Cardiac septum (tissue), 1 donor: Measurements from ENCODE around the gene LARP1. TPM values are rescaled to one million over a fixed set of nuclear protein-coding genes. Genes with fewer than 3 reads are reported as not detected.
"Not testable (repeated sequence)": the region's sequence is repeated elsewhere in the genome, so short reads cannot be mapped to it uniquely, and the experiment has no call there.

ENCODE experiments used
- DNase-seq: peaks from one replicate; pipeline ENCODE4 v3.0.0-alpha.2; 2020; ENCODE audit warnings: low spot score
- intact Hi-C: fragments of 100-400 bp; cut with DNase I; formaldehyde crosslinking; loops from one replicate; pipeline ENCODE4 v1.14.0; 2022
- total RNA-seq: library from RNA; stranded (reverse); fragmentation: NEBNext Ultra II Directional; extraction: Animal tissue kit (Norgen Biotek cat#: 25700); gene quantifications from one replicate; pipeline ENCODE4 v1.2.1, GENCODE V29; 2021
- donor health status: DM: no; HTN: no; CAD: no.

The LARP1 gene
- total RNA-seq, 1 donor from 2014 or later = 160 TPM

DNA sequence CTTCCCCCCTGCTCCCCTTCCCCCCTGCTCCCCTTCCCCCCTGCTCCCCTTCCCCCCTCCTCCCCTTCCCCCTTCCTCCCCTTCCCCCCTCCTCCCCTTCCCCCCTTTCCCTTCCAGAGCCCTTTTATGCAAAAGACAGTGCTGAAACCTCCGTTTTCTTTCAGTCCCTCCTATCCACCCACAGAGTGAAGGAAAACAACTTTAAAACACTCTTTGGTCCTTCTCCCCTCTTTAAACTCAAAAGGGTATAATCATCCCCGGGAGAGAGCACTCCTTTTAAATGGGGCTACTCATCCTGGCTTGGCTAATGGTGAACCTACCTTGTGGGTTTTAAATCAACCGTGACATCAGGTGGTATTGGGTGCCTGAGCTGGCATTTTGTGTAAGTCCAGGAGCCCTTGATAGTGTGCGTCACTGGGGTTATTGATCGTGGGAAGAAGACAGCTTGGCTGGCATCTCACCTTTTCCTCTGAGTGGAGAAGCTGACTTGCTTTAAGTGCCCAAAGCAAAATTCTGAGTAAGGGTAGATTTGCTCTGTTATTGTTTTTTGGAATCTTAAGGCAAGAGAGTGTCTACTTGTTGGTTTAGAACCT is 2.7 kb downstream of the LARP1 start:
- intact Hi-C loops = loop anchor here (2.0 to 5.0 kb wide), 2 partner anchors 54 to 101 kb away; partner anchors contain the start of gene CNOT8
- DNase-seq = no peak

DNA sequence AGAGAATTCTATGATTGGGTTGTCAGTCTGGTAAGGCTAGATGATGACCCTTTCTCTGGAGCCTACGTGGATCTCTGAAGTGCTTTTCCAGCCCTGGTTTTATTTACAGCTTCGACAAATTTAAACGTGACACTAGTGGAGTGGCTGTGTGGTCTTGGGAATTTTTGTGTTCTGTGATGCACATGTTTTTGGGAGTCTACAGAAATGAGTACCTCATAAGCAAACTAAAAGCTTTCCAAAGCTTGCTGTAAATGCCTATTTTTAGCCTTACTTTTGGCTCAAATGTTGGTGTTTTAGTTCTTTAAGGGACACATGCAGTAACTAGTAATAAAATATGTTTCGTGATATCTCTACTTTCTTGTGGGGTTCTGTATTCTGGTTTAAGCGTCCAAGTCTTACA is 3.3 kb downstream of the LARP1 start:
- intact Hi-C loops = loop anchor here (5.0 kb wide), 1 partner anchor 54 kb away; no protein-coding TSS in a partner anchor
- DNase-seq = no peak

DNA sequence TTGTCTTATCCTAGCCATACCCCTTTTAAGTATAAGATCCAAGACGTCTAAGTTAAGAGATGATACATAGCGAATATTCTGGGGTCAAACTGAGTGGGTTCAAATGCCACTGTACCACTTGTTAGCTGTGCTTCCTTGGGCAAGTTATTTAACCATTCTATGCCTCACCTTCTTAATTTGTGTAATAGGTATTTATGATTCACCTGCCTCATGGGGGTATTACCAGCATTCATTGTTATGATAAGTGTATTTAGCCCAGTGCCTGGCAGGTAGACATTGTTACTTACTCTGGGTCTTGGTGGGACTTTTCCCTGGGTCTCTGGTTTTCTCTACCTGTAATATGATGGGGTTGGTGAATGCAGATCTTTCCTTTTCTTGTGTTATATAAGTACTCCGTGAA is 3.8 kb downstream of the LARP1 start:
- intact Hi-C loops = loop anchor here (5.0 kb wide), 1 partner anchor 53 kb away; no protein-coding TSS in a partner anchor
- DNase-seq = no peak

DNA sequence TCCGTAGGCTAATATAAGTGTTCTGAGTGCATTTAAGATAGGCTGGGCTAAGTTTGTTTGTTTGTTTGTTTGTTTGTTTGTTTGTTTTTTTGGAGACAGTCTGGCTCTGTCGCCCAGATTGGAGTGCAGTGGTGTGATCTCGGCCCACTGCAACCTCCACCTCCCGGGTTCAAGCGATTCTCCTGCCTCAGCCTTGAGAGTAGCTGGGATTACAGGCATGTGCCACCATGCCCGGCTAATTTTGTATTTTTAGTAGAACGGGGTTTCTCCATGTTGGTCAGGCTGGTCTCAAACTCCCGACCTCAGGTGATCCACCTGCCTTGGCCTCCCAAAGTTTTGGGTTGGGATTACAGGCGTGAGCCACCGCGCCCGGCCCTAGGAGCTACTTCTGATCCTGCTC is 4.7 kb downstream of the LARP1 start:
- intact Hi-C loops = loop anchor here (5.0 kb wide), 1 partner anchor 52 kb away; no protein-coding TSS in a partner anchor
- not testable (repeated sequence) for DNase-seq

DNA sequence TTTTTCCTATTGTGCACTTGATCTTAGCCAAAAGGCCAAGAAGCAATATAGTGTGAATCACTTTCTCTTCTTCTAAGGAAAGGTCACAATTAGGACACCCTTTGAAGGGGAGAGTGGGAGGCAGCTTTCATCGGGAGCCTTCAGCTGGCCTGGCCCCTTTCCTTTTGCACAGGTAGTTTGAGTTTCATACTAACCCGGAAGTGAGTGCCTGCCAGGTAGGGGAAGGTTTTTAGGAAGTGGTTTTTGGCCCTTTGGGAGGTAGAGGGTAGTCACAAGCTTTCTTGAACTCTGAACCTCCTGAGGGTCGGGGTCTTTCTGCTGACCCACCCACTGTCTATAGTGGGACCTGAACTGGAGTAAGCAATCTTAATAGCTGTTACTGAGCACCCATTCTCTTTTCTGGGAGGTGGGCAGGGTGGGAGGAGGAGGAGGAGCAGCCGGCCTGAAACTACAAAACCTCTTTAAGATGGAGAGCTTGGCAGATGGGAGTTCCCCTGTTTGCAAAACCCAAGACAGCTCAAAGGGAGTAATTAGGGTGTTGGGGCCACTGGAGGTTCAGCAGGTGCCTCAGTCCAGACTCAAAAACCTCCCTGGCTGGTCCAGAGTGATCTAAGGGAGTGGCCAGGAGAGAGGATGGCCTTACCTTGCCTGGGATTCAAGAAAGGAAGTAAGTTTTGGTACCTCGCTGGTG is 6.0 kb downstream of the LARP1 start:
- no peak for DNase-seq
- intact Hi-C loops = no loop called here

DNA sequence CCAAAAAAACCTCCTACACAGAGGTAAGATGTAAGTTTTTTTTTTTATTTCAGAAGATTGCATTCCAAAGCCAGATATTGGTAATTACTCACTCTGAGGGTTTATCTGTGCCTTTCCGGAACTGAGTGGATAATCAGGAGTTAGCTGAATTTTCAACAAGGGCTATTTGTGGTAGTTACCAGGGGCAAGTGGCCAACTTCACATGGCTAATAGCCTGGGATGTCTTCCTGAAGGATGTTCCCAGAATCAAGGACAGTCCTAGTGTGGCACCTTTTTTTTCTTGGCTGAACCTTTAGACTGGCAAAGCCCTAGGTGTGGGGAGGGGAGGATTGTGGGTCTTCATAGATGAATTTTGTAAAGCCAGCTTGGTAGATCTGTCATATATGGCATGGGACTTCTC is 7.1 kb downstream of the LARP1 start:
- DNase-seq = no peak
- intact Hi-C loops = no loop called here

DNA sequence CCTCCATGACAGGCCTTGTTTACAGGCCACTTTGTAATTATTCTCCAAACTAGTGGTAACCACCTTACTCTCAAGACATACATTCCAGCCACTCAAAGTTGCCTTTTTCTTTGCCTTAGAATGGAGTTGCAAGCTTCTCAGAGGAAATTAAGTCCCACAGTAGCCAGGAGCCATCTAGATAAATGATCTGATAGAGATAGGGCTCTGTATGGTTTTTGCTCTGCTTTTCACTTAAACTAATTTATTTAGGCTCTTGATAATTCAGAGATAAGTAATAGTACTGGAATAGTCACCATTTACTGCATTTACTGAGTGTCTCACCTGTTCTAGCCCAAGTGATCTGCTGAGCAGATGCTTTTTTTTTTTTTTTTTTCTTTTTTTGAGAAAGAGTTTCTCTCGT is 7.5 kb downstream of the LARP1 start:
- no peak for DNase-seq
- intact Hi-C loops = no loop called here

DNA sequence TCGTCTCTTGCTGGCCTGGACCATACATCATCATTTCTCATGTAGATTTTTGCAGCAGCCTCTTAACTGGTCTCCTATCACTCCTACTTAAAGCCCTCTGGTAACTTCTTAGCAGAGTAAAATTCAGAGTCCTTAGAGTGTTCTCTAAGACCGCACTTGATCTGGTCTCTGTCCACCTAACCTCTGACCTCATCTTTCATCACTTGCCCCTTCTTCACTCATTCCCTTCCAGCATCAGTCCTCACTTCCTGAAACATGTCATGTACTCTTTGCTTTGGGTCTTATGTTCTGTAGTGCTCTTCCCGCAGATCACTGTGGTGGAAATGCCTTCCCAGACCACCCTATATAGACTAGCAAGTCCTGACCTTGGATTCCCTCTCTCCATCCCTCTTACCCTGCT is 9.8 kb downstream of the LARP1 start:
- no peak for DNase-seq
- intact Hi-C loops = loop anchor here (5.0 kb wide), 1 partner anchor 37 kb away; no protein-coding TSS in a partner anchor

DNA sequence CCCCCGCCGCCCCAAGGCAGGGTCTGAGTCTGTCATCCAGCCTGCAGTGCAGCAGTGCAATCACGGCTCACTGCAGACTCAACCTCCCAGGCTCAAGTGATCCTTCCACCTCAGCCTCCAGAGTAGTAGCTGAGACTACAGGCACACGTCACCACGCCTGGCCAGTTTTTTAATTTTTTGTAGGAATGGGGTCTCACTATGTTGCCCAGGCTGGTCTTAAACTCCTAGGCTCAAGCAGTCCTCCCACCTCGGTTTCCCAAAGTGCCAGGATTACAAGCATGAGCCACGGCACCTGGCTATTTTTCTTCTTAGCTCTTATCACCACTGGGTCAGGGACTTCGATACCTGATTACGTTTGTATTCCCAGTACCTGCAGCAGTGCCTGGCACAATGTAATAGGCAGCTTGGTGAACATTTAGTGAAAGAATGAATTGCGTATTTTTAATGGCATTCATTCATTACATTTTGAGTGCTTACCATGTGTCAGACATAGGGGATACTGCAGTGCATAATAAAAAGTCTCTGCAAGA is 10.3 kb downstream of the LARP1 start:
- intact Hi-C loops = loop anchor here (5.0 kb wide), 1 partner anchor 37 kb away; no protein-coding TSS in a partner anchor
- no peak for DNase-seq

DNA sequence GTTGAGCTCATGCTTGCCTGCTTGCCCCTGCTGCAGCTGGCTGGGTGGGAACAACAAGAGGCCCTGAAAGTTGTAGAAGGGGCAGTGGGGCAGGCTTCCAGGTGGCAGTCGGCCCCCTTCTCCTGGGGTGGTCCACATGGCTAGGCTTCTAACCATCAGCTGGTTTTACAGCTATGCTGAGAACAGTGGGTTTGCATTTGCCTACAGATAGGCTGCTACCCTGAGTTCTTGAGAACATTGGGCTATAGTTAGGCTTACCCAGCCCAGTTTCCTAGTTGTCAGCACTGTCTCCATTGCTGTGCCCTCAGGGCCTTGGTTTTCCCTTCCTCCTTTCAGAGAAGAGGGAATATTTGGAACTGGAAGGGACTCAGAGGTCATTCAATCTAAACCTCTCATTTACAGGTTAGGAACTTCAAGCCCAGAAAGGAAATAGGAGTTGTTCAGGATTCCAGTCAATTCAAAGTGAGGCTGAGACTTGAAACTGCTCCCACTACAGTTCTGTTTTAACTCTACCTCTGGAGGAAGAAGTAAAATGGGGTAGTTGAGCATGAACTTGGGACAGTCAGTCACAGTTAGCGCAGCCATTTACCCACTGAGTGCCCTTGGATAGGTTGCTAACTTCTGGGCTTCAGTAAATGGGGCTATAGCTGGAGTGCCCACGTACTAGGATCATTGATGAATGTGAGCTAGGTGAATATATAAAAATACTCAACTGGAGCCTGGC is 11.5 kb downstream of the LARP1 start:
- DNase-seq = no peak
- intact Hi-C loops = loop anchor here (5.0 kb wide), 1 partner anchor 36 kb away; no protein-coding TSS in a partner anchor

DNA sequence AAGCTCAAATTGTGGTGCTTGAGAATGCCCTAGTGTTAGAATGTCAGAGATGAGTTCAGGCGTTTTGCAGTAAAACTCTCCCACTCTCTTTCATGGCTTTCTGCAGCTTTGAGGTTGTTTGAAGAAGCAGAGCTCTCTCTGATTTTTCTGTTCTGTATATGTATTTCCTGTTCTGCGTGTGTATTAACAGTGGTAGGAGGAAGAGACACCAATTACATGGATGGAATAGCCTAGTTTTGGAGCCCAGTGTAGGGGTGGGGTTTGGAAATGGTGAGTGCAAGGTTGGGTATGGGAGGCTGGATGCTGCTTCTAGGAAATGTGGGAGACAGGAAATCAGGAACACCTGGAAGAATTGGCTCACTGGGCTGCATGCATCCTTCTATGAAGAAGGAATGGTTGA is 12.4 kb downstream of the LARP1 start:
- no peak for DNase-seq
- intact Hi-C loops = loop anchor here (5.0 kb wide), 1 partner anchor 35 kb away; no protein-coding TSS in a partner anchor

DNA sequence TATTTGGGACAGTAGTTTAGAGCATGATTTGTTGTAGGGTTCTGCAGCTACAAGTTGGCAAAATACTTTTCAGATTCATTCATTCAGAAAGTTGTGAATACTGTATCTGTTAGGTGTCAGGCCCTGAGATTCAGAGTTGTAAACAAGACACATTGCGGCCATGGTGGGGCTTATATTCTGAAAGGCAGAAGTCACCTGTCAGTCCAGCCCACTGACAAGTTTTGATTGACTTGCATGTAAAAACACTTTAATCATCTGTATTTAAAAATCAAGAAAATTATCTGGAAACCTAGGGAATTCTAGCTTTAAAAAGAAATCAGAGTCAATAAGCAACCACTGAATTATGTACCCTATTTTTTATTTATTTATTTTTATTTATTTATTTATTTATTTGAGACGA is 13.0 kb downstream of the LARP1 start:
- intact Hi-C loops = loop anchor here (5.0 kb wide), 1 partner anchor 34 kb away; no protein-coding TSS in a partner anchor
- DNase-seq = no peak

DNA sequence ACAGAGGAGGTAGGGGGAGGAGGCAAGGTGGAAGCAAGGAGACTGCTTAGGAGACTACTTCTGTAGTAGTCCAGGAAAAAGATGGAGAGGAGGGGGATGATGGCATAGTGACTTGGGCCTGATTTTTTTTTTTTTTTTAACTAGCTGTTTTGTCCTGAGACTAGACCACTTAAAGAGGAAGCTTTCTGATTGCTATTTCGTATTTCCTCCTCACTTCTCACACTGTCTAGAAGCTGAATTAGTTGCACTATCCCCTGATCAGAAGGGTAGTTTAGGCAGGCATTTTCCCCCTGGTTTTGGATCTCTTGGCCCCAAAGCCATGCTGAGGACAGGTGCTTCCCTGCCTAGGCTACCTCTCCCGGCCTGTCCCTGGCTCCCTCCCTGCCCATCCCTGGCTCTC is 14.9 kb downstream of the LARP1 start:
- DNase-seq = no peak
- intact Hi-C loops = no loop called here

DNA sequence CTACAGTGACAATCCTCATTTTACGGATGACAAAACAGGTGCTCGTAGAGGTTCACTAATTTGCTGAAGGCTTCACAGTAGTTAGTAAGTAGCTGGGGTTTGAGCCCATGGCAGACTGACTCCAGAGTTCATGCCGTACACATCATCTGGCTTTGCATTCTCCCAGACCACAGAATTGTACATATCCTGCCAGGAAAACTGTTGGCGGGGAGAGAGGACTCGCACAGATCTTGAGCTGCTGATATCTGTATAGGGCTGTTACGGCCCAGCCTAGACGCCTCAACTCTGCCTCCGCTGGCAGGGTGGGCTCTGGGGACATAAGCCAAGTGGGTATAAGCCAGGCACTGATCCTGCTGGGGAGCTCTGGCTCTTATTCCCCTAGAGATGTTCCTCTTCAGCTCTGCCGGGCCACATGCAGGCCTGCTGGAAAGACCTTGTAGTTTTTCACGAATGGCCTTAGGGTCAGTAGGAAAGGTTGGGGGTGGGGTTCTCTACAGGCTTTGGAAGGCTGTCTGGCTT is 16.3 kb downstream of the LARP1 start:
- intact Hi-C loops = no loop called here

DNA sequence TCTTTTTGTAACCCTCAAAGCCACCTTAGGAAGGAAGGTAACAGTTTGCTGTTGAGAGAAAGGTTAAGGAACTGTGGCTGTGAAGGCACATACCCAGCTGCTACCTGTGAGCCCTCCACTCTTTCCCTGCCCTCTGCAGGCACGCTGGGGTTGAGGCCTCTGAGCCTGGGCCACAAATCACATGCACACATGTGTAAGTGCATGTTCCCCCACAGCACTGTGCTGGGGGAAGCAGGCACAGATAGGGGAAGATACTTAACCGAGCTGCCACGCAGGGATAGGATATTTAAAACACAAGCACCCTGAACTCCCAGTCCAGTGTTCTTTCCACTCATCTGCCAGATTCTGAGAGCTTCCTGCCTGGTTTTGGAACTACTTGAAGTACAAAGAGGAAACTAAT is 18.1 kb downstream of the LARP1 start:
- intact Hi-C loops = no loop called here

More for the DNA sequence above, 16.3 kb downstream of the LARP1 start:
- DNase-seq = no peak

DNA sequence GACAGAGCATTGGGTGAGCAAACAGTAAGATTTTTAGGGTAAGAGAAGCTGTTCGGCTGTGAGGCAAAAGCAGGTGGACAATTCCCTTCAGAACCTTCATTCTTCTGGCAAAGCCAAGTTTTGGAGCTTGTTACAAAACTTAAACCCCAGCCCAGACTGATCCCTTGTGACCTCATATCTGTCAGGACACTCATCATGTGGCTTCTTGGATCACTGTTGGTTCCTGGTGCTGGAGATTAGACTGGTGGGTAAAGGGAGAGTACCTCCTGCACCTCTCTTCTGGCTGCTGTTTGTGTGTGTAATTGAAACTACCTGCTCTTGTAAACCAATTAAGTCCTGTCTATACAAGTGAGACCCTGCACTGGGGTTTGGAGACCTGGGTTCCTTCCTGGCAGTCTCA is 21.0 kb downstream of the LARP1 start:
- DNase-seq = no peak
- intact Hi-C loops = no loop called here

More for the DNA sequence above, 18.1 kb downstream of the LARP1 start:
- no peak for DNase-seq

DNA sequence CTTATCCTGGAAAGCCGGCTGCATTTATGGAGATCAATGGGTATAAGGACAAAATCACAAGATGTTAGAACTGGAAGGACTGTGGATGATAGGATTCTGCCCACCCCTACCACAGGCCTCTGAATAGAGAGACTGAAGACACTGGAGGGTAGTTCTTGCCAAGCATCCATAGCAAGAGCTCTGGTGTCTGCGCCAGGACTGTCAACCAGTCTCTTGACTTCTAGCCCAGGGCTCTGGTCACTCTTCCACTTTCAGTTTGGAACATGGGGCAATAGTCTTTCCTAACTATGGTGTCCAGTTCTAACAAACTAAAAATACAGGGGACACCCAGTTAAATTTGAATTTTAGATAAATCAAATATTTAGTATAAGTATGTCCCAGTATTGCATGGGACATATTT is 23.4 kb downstream of the LARP1 start:
- intact Hi-C loops = no loop called here
- DNase-seq = no peak

DNA sequence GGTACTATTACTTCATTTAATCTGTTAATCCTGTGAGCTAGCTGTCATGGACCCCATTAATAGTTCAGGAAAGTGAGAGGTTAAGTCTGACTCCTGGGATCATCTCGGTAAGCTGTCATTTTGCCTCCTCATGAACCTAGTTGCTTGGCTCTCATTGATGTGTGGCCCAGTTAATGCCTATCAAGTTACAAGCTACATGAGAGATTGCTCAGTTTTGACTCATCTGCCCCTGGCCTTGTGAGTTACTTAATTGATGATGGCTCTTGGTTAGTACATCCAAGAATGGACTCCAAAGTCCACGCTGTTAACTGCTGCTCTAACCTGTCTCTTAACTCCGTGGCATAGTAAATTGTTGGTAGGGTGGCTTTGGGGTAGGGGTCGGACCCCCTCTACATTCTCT is 23.9 kb downstream of the LARP1 start:
- intact Hi-C loops = no loop called here
- no peak for DNase-seq

DNA sequence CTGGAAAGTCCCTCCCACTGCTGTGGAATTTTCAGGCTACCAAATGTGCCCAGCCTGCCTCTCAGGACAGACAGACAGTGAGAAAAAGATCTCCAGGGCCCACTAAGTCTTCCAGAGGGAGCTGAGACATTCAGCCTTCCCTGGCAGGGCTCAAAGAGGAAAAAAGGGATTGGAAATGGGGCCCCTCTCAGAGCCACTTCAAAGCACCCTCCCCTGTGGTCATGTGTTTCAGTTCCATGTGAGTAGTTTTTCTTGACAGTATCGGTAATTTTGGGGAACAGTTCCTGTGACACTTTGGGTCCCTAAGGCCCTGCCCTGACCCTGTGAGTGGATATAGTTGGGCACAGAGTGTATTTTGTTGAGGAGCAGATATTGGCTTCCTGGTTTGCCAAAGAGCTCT is 25.0 kb downstream of the LARP1 start:
- intact Hi-C loops = no loop called here
- DNase-seq = no peak

DNA sequence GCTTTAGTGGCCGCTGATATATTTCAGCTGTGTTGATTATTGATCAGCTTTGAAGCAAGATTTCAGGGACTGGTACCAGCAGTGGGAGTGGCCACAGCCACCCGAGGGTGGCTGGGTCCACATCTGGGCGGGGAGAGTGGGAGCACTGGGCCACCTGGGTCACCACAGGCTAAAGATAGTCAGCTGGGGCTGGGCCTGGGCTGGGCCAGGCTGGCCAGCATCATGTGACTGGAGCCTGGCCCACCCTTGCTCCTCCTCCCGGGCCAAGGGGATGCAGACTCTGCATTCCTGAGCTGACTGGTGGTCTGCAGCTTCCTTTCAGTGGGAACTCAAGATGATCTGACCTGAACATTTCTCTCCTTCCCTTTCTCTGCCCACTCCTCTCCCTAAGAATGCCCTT is 27.1 kb downstream of the LARP1 start:
- no peak for DNase-seq
- intact Hi-C loops = no loop called here
